GDM1 (cell line): ENCODE measurements around the gene TRMU.

ENCODE experiments used
- DNase-seq: peaks from one replicate; lab custom pipeline; 2025; lab: John Stamatoyannopoulos, UW

Gene TRMU

DNA sequence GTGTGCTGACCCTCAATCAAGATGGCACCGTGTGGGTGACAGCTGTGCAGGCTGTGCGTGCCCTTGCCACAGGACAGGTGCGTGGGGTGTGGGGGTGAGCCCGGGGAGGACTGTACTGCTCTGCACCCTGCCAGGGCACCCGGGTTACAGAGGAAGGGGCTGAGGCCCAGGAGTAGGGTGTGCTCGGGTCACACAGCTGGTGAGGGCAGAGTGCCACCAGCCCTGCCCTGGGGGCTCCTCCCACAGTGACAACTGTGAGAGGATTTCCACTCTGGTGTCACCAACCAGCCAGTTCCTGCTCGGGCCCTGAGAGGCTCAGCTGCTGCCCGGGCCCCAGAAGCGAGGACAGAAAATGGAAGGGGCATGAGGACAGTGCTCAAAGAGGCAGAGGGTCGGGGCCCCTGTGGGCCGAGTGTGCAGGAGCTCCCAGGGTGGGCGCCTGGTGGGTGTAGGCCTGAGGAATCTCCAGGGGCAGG is 20.5 kb downstream of the TRMU start:
- no peak for DNase-seq

DNA sequence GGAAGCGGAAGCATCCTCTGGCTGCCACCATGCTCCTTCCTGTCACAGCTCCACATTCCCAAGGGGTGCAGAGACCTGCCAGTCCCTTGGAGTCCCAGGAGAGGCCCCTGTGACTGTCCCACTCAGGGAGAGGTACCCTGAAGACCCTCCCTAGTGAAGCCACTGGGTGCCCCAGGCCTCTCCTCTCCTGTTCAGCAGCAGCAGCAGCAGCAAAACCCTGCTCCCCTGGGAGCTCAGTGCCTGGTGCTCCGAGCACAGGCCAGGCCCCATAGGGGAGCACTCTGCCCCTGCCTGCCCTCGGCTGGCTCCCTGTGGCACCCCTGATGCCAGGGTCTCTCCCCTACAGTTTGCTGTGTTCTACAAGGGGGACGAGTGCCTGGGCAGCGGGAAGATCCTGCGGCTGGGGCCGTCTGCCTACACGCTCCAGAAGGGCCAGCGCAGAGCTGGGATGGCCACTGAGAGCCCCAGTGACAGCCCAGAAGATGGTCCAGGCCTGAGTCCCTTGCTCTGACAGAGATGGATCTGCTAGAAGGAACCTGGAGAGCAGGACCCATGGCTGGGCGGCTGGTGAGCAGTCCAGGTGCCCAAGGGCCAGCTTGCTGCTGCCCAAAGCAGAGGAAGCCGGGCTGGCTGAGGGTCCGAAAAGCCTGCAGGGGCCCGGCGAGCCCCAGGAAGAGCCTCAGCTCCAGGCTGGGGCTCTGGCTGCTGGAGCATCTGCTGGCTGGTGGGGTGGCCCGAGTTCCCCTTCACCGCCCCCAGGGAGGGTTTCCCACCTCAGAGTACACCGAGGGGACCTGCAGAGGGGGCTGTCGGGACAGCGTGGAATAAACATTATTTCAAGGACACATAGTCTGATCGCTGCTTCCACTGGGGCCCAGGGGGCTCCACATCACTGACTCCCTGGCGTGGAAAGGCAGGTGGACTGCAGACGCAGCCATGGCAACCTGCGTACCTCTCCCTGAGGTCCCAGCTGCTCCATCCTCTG is 21.3 kb downstream of the TRMU start:
- no peak for DNase-seq

DNA sequence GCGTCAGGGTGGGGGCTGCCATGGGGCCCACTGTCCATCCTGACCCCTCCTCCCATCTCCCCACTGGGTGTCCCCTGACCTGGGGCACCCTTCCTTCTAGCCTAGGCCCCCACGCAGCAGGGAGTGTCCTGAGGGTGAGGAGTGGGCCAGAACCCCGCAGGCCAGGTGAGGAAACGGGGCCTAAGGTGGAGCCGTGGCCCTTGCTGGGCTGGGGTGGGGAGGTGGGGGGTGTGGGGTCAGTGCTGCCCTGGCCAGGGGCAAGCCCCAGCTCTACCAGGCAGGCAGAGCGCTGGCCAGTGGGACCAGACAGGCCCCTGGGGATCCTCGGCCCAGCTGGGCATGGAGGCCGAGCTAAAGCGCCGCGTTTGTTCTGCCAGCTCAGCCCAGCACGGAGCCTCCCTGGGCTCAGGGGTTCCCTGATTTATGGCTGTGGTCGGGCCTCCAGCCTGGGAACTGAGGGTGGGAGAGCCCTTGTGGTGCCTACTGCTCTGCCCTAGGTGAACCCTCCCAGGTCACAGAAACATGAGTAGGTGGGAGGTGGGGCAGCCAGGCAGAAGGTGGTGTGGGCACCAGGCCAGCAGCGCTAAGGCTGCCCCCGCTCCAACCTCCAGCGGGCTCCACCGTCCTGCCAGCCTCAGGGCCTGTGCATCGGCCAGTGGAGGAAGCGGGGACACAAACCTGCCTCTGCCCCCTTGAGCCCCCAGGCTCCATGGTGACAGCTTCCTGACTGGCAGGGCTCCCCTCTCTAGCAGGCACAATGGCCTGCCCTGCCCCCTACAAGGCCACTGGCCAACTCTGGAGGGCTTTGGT is 22.4 kb downstream of the TRMU start:
- no peak for DNase-seq

DNA sequence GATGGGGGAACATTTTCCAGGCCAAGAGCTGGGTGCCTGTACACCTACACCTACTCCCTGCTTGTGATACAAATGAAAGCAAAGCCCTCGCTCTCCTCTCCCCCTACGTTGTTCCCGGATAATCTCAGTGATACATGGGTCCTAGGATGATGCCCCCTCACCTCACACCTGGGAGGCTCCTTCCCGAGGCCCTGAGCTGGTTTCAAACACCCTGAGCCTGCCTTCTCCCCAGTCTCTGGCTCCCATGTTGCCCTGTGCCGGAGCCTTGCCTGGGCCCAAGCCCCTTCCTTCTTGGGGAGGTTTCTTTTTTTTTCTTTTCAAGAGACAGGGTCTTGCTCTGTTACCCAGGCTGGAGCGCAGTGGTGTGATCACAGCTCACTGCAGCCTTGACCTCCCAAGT is 23.3 kb downstream of the TRMU start:
- DNase-seq: no peak

DNA sequence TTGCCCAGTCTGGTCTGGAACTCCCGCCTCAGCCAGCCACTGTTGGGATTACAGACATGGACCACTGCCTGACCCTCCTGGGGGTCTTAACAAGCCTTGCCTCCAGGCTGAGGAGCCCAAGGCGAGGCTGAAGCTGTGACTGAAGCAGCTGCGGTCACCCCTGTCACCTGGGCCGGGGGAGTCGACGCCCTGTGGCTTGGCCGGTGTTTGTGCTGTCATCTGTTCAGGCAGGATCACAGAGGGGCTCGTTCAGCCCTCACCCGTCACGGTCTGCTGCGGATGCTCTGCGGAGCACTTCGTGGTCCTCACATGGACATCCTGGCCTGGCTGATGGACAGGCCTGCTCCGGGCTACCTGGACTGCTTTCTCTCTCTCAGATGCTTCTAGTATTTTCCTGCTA is 23.8 kb downstream of the TRMU start:
- no peak for DNase-seq

DNA sequence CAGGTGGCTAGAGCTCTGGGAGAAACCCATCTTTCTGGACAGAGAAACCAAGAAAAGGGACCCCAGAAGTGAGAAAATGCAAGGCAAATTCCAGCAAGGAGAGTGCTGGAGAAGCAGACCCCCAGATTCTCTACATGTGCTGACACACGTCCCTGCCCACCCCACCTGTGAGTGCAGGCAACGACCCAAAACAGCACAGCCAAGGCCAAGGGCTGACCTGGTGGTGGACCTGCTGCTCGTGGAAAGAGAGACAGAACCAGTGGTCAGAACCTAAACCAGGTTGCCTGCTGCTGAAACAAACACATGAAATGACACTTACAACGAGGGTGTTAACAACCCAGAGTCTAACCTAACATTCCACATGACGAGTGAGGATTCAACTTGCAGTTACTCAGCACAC is 24.6 kb downstream of the TRMU start:
- no peak for DNase-seq

DNA sequence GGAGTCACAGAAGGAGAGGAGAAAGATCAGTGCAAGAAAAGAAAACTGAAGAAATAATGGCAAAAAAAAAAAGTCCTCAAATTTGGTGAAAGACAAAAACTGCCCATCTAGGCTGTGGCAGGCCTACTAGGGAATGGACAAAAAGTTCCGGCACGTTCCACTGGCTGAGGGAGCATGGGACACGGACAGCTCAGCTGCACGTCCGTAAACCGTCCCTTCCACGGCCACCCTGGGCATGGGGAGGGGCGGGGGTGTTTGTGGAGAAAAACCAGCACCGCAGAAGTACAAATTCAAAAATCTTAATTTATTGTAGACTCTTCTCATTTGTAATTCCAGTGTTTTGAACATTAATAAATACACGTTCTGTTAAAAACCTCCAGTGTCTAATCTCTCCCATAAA is 25.4 kb downstream of the TRMU start:
- DNase-seq: no peak

DNA sequence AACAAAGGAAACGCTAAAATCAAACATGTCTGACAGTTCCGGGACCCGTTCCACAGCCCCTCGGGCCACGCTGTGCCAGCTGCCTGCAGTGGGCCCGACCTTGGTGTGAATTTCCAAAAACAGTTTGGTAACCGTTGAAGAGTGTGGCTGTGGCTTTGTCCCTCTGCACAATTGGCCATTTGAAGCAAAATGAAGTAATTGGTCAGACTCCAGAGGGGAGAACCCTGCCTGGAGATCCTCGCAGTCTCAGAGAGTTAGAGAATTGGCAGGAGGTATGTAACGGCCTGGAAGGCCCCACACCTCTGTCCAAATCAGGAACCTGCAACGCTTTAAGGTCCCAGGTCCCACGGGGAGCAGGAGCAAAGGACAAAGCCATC is 26.3 kb downstream of the TRMU start:
- no peak for DNase-seq

DNA sequence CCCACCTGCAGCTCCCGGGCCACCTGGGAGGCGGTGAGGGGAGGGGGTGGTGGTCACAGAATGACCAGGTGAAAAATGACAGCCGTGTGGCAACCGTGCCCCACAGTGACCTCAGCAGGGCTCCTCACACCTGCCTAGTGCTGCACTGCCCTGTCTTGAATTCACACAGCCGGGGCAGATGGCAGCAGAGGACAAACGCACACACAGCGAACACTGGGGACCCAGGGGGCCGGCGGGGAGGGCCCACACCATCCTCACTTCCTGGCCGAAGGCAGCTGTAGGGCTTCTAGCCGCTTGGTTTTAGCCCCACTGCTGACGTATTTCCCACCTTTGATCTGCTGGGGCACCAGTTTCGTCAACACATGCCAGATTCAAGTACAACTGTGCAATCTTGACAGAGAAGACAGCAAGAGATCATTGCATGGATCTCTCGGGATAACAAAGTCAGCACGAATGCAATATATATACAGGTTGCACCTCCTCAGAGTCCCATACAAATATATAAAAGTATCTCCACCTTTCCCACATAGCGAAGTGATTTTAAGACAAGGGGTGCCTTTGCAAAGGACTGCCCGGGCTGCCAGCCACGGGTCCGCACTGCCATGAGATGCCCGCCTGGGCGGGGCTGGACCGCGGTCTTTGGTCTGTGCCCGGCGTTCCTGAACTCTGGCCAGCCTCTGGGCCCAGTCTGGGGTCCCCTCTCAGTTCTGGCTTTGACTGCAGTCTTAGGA is 26.9 kb downstream of the TRMU start:
- no peak for DNase-seq

DNA sequence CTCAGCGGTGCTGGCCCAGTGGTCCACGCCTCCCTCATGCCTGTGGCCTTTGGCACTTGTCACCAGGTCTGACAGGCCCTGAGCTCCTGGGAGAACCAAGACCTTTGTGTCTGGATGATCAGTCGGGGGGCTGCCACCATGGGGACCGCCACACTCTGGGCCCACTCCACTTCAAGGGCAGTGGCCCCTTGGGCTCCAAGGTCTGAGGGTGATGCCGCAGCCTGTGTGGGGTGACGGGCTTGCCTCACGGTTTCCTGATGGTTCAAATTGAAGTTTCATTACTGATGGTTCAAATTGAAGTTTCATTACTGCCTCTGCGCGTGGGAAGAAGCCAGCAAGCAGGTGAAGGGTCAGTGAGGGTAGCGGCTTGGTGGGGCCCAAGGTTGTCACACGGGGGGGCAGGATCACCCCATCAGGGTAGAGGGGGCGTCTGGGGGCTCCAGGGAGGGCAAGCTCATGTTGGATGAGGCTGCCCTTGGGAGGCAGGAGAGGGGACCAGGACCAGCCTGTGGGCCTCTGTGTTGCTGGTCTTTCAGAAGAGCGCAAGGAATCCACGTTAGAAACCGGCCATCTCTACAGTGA is 27.5 kb downstream of the TRMU start:
- DNase-seq: no peak

DNA sequence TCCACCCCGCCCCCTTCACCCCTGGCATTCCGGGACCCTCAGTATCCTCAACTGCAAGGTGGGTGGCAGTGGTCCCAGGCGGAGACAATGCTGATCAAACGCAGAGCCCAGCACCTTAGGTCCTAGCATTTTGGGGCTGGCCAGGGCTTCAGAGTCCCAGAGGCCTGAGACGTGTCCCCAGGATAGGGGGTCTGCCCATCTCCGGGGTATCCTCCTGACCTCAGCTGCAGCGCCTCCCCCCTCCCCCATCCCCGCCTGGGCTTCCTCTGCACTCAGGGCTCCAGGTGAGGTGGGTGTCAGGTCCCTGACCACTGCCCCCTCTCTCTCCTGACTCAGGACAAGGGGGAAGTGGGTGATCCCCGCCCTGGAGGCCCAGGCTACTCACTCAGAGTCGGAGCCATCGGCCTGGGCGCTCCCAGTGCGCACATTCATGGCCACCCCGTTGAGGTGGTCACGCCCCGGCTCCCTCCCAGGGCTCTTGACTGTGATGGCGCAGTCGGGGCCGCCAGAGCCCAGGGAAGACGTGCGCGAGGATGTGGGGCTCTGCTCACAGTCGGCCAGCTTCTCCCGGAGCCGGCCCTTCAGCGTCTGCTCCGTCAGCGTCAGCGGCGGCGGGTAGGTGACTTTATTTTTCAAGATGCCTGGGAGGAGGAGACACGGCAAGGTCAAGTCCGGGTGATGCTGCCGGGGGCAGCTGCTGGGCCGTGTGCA is 28.3 kb downstream of the TRMU start:
- DNase-seq: no peak

DNA sequence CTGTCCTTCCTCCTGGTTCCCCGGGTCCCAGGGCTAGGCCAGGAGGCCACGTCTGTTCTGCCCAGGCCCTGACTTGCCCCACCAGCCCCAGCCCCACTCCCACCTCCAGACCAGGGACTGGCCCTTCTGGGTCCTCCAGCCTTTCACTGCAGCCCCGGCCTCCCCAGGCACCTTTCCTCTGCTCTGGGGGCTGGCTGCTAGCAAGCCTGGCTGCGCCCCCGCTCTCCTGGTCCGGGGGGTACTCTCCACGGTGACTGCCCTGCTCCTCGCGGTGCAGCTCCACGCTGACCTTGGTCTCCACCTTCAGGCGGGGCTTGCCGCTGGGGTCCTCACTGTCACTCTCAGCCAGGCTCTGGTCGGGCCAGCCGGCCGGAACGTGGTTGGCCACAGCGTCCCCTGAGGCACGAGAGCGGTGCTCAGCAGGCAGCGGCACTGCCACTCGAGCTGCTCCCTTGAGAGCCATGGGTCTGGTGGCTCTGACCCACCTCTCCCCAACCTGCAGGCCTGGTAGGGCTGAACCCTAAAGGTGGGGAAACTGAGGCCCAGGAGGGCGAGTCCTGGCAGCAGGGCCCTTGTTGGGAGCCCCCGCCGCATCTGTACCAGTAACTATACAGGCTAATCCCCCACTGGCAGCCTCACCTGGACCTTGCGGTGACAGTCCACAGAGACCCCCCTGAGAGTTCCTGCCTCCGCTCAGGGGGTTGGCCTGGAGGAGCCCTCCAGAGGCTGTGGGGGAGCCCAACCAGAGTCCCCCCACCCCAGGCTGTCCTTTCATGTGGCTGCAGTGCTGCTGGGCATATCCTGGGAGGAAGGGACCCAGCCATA is 29.0 kb downstream of the TRMU start:
- no peak for DNase-seq

DNA sequence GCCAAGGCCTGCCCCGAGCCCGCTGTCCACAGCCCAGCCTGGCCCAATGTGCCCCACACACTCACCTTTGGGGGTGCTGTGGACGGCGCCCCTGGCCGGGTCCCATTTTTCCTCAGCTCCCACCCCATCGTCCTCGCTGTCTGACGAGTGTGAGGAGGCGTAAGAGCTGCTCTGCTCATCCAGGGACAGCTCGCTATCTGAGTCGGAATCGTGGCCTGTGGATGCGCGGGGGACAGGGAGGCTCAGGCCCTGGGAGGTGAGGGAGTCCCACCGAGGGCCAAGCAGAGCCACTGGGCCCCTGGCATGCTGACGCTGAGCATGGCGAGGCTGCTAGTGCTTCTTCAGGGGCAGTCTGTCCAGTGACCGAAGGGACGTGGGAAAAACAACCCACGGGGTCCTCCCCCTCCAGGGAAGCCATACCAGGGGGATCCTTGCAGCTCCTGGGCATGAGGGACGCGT is 29.7 kb downstream of the TRMU start:
- no peak for DNase-seq

DNA sequence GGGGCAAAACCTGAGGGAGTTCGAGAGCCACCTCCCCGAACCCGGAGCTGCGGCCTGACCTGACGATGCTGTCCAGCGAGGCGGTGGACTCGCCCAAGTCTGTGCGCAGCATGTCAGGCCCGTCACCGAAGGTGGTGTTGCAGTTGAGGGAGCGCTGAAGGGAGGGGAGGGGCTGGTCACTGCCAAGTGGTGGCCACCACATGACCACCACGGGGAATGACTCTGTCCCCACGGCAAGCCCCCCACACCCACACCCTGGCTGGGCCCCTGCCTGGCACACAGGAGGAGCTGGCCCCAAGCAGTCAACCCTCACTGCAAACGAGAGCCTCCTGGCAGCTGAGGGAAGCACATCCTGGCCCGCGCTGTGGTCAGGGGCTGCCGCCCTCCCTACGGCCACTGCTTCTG is 30.8 kb downstream of the TRMU start:
- DNase-seq: no peak

DNA sequence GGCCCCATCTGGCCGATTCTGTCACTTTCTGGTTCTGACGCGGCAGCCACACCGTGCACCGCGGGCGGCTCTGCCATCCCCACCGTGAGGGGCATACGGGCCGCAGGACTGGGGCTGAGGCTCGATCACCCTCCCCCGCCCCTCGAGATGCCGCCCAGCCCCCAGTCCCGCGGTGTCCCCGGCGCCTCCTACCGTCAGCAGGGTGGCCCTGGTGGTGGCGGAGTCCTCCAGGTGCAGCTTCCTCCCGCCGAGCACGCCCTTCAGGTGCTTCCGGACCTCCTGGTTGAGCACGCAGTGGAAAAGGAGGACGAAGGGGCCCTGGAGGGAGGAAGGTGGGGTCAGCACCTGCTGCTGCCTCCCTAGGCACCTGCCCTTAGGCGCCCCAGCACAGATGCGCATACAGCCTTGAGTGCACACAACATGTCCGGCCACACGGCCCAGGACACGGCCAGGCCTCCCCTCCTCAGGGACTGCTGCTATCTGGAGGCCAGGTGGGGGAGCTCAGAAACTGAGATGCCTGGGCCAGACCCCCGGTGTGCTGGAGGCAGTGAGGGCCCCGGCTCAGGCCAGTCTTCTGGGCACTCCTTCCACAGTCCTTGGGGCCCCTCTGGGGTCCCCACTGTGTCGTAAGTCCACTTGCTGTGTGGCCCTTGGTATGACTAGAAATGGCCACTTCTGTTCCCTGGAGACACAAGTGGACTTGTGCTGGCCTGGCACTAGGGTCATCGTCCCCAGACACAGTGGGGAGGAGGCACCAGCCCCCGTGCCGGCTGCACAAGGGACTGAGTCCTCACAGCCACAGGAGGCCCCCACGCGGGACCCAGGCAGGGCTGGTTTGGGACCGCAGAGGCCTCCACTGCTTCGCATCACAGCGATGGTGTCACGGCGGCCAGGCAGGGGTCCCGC is 31.5 kb downstream of the TRMU start:
- no peak for DNase-seq

DNA sequence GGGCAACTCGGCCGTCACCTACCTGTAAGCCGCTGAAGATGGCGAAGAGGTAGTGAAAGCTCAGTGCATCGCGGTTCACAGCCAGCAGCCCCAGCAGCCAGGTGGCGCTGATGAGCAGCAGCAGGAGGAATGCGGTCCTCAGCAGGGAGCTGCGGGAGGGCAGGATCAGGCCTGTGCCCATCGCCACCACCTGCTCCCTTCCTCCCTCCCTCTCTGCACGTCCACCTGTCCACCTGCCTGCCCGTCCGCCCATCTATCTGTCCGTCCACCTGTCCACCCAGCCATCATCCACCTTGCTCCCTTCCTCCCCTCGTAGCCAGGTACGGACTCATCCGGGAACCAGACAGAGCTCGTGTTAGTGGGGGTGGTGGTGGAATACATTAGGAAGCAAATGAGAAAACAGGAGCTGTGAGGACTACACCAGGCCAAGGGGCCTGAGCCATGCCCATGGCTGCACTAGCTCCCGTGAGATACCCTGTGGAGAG is 32.2 kb downstream of the TRMU start:
- peak; percentile 48 for DNase-seq

DNA sequence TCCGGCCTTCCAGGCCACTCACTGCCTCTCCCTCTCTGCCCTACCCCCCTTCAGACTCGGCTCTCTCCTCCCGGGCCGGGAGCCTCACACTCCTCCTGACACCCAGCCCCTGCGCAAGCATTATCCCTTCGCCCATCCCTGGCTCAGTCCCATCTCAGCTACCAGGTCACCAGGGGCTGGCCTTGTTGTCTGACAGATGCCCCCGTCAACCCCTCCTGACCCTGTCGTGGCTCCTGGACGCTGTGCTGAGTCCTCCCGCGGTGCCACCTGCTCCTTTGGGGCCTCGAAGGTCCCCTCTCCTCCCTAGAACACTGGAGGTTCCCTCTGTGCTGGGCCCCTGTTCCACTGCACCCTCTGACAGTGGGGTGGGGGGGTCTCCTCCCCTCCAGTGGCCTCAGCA is 32.9 kb downstream of the TRMU start:
- DNase-seq: no peak

DNA sequence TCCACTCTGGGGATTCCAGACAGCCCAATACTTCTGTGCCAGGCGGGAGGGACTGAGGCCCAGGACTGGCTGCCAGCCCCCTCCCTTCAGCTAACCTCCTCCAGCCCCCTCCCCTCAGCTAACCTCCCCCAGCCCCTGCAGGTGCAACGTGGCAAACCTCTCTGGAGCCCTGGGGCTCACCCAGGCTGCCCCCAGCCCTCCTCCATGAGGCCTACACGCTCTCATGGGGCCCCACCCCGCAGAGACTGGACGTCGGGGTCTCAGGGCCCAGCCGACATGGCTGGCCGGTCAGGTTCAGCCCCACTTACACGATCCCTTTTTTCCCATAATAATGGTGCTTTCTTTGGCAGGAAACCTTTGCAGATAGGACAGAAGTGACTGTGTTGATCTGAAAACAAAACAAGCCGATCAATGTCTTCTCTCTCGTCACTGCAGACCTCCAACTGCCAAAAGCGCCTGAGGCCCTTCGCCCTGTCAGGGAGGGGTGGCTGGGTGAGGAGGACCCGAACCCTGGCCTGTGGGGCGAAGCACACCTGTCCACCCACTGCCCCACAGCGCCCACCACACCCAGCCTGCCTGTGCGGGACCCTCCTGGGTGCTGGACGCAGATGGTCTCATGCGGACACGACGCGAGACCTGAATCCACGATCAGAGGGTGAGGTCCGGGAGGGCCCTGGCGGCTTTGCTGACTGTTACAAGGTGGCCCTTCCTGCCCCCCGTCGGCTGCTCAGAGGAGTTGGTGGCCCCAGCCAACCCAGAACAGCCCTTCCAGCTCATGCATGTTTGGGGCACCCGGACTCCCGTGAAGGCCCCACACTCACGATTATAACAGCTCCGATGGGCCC is 33.6 kb downstream of the TRMU start:
- no peak for DNase-seq
